HCT116 (cell line): ENCODE measurements around the gene NXF1.
"Not testable (repeated sequence)": the region's sequence is repeated elsewhere in the genome, so short reads cannot be mapped to it uniquely, and the experiment has no call there.

Experiments used
- CTCF ChIP-seq, 3 experiments: fragments of 200-600 bp in 1 of 3; sonication (generic) in 1 of 3; IDR thresholded peaks in 2 of 3; conservative IDR thresholded peaks in 1 of 3; 2 replicates each; pipeline ENCODE4 v1.5.1; 2012 to 2017; ENCODE audit warnings: low read depth in 2 of 3, low read length in 2 of 3, antibody characterized with exemption in 1 of 3, borderline replicate concordance in 1 of 3, control low read depth in 1 of 3, mild to moderate bottlenecking in 1 of 3, mixed read lengths in 1 of 3, mixed run types in 1 of 3, moderate library complexity in 1 of 3; ENCODE audit not compliant: insufficient read depth in 1 of 3
- EZH2 ChIP-seq: fragments of 200-600 bp; sonication (generic); IDR thresholded peaks from 2 replicates; pipeline ENCODE4 v1.6.1; 2017; ENCODE audit warnings: antibody characterized with exemption, mixed run types
- POLR2A ChIP-seq: IDR thresholded peaks from 2 replicates; pipeline ENCODE4 v1.7.0; 2011; ENCODE audit warnings: borderline replicate concordance; ENCODE audit not compliant: insufficient read depth, insufficient read length; ENCODE audit errors: extremely low read depth
- POLR2AphosphoS5 ChIP-seq: IDR thresholded peaks from 2 replicates; pipeline ENCODE4 v1.6.1; 2011; ENCODE audit warnings: mild to moderate bottlenecking, low read depth, low read length, moderate library complexity
- RAD21 ChIP-seq: IDR thresholded peaks from 2 replicates; pipeline ENCODE4 v1.6.1; 2012; ENCODE audit warnings: low read depth, mild to moderate bottlenecking
- SIN3A ChIP-seq: IDR thresholded peaks from 2 replicates; pipeline ENCODE4 v1.6.1; 2012; ENCODE audit warnings: low read depth
- SP1 ChIP-seq: IDR thresholded peaks from 2 replicates; pipeline ENCODE4 v1.6.1; 2012; ENCODE audit warnings: low read depth
- TF ChIP-seq, protein P1 (sequence below): IDR thresholded peaks from 2 replicates; pipeline ENCODE4 v1.6.1; 2012; ENCODE audit warnings: low read depth
- TF ChIP-seq, protein P2 (sequence below): IDR thresholded peaks from 2 replicates; pipeline ENCODE4 v1.6.1; 2012

DNA sequence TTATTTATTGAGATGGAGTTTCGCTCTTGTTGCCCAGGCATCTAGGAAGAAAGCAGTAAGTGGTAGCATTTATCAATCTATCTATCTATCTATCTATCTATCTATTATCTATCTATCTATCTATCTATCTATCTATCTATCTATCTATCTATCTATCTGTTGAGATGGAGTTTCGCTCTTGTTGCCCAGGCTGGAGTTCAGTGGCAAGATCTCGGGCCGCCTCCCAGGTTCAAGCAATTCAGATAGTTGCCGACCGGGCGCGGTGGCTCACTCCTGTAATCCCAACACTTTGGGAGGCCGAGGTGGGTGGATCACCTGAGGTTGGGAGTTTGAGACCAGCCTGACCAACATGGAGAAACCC lies 44.4 kb downstream of the NXF1 start:
- not testable (repeated sequence) for TF ChIP-seq SP1; CTCF (IDR thresholded peaks at IDR 0.05 in 2 of 3, conservative IDR thresholded peaks at IDR 0.05 in 1 of 3; ENCODE audit: borderline replicate concordance in 1 of 3, insufficient read depth in 1 of 3, low read depth in 2 of 3, low read length in 2 of 3); EZH2; SIN3A; POLR2A; RAD21; POLR2AphosphoS5
- TF ChIP-seq, protein P1, sequence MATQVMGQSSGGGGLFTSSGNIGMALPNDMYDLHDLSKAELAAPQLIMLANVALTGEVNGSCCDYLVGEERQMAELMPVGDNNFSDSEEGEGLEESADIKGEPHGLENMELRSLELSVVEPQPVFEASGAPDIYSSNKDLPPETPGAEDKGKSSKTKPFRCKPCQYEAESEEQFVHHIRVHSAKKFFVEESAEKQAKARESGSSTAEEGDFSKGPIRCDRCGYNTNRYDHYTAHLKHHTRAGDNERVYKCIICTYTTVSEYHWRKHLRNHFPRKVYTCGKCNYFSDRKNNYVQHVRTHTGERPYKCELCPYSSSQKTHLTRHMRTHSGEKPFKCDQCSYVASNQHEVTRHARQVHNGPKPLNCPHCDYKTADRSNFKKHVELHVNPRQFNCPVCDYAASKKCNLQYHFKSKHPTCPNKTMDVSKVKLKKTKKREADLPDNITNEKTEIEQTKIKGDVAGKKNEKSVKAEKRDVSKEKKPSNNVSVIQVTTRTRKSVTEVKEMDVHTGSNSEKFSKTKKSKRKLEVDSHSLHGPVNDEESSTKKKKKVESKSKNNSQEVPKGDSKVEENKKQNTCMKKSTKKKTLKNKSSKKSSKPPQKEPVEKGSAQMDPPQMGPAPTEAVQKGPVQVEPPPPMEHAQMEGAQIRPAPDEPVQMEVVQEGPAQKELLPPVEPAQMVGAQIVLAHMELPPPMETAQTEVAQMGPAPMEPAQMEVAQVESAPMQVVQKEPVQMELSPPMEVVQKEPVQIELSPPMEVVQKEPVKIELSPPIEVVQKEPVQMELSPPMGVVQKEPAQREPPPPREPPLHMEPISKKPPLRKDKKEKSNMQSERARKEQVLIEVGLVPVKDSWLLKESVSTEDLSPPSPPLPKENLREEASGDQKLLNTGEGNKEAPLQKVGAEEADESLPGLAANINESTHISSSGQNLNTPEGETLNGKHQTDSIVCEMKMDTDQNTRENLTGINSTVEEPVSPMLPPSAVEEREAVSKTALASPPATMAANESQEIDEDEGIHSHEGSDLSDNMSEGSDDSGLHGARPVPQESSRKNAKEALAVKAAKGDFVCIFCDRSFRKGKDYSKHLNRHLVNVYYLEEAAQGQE = not testable (repeated sequence)
- TF ChIP-seq, protein P2, sequence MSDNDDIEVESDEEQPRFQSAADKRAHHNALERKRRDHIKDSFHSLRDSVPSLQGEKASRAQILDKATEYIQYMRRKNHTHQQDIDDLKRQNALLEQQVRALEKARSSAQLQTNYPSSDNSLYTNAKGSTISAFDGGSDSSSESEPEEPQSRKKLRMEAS = not testable (repeated sequence)
